ENCODE results near the gene F3.

GRCh38 chr1:94542088-94542870 is 720 bp upstream of the F3 start:
- TF ChIP-seq CTCF (IDR thresholded peaks at IDR 0.05) = no peak
- TF ChIP-seq POLR2AphosphoS5 (IDR thresholded peaks at IDR 0.05) = no peak
- TF ChIP-seq EP300 (IDR thresholded peaks at IDR 0.05) = no peak
